SHP77 (cell line): ENCODE data around the gene RNF207.
"Not testable (repeated sequence)": the region's sequence is repeated elsewhere in the genome, so short reads cannot be mapped to it uniquely, and the experiment has no call there.

Source experiments
- DNase-seq, 2 experiments: peaks; one replicate each; lab custom pipeline; 2025; lab: John Stamatoyannopoulos, UW

Gene RNF207

GRCh38 chr1:6200188-6200809 is 5.6 kb upstream of the RNF207 start:
- DNase-seq = peak; percentile 72 to 79

GRCh38 chr1:6202256-6202655 is 3.7 kb upstream of the RNF207 start:
- no peak for DNase-seq

- no peak for DNase-seq
Measured at GRCh38 chr1:6206520-6206855, 569 bp downstream of the RNF207 start.

- DNase-seq = no peak
Measured at GRCh38 chr1:6207075-6207885, 1.4 kb downstream of the RNF207 start.

GRCh38 chr1:6207921-6208320 is 2.0 kb downstream of the RNF207 start:
- no peak for DNase-seq

GRCh38 chr1:6208723-6209660 is 3.1 kb downstream of the RNF207 start:
- peak in 1 of 2 experiments; percentile 27 for DNase-seq

- peak; percentile 5 to 19 for DNase-seq
Measured at GRCh38 chr1:6209661-6210580, 4.0 kb downstream of the RNF207 start.

- DNase-seq = no peak
Measured at GRCh38 chr1:6210591-6211355, 4.9 kb downstream of the RNF207 start.

GRCh38 chr1:6211731-6212130 is 5.8 kb downstream of the RNF207 start:
- DNase-seq = no peak

GRCh38 chr1:6212193-6212959 is 6.5 kb downstream of the RNF207 start:
- no peak for DNase-seq

- DNase-seq = no peak
Measured at GRCh38 chr1:6218375-6219164, 12.7 kb downstream of the RNF207 start.

GRCh38 chr1:6219641-6220040 is 13.7 kb downstream of the RNF207 start:
- DNase-seq = not testable (repeated sequence)

GRCh38 chr1:6220236-6220635 is 14.3 kb downstream of the RNF207 start:
- no peak for DNase-seq

- no peak for DNase-seq
Measured at GRCh38 chr1:6221210-6221784, 15.4 kb downstream of the RNF207 start.

- no peak for DNase-seq
Measured at GRCh38 chr1:6222636-6223035, 16.7 kb downstream of the RNF207 start.

- DNase-seq = no peak
Measured at GRCh38 chr1:6223617-6224016, 17.7 kb downstream of the RNF207 start.

GRCh38 chr1:6224718-6225117 is 18.8 kb downstream of the RNF207 start:
- no peak for DNase-seq

- no peak for DNase-seq
Measured at GRCh38 chr1:6225651-6226050, 19.7 kb downstream of the RNF207 start.

GRCh38 chr1:6233376-6233775 is 27.5 kb downstream of the RNF207 start:
- DNase-seq = no peak
